Karpas-422 (cell line): ENCODE data around the gene MYOM3. TPM values are rescaled to one million over a fixed set of nuclear protein-coding genes. Genes with fewer than 3 reads are reported as not detected.

ENCODE experiments used
- DNase-seq: peaks from one replicate; pipeline ENCODE4 v3.0.0-alpha.2; 2015
- H2AFZ ChIP-seq: fragments of 200-600 bp; sonication (generic); 2 replicates; pipeline ENCODE4 v1.6.1; 2014; ENCODE audit warnings: antibody characterized with exemption, low read length, mixed read lengths
- H3K27ac ChIP-seq: fragments of 200-600 bp; sonication (generic); 2 replicates; pipeline ENCODE4 v1.5.1; 2014; ENCODE audit warnings: mild to moderate bottlenecking, low read length, moderate library complexity
- H3K27me3 ChIP-seq: fragments of 200-600 bp; sonication (generic); 2 replicates; pipeline ENCODE4 v1.6.1; 2014; ENCODE audit warnings: low read length, mixed read lengths
- H3K36me3 ChIP-seq: fragments of 200-600 bp; sonication (generic); 2 replicates; pipeline ENCODE4 v1.6.1; 2014; ENCODE audit warnings: low read length, mixed read lengths; ENCODE audit not compliant: insufficient read depth
- H3K4me1 ChIP-seq: fragments of 200-600 bp; sonication (generic); 2 replicates; pipeline ENCODE4 v1.6.1; 2014; ENCODE audit warnings: mild to moderate bottlenecking, low read length, mixed read lengths
- H3K4me2 ChIP-seq: fragments of 200-600 bp; sonication (generic); 2 replicates; pipeline ENCODE4 v1.6.1; 2014; ENCODE audit warnings: low read length, low read depth, mild to moderate bottlenecking; ENCODE audit not compliant: poor library complexity, severe bottlenecking
- H3K4me3 ChIP-seq: fragments of 200-600 bp; sonication (generic); 2 replicates; pipeline ENCODE4 v1.5.1; 2014; ENCODE audit warnings: mild to moderate bottlenecking, antibody characterized with exemption, low read length, mixed read lengths
- H3K79me2 ChIP-seq: fragments of 200-600 bp; sonication (generic); 2 replicates; pipeline ENCODE4 v1.6.1; 2014; ENCODE audit warnings: mild to moderate bottlenecking, low read length, mixed read lengths
- H3K9ac ChIP-seq: fragments of 200-600 bp; sonication (generic); 2 replicates; pipeline ENCODE4 v1.6.0; 2014; ENCODE audit warnings: low read length
- H3K9me2 ChIP-seq: fragments of 200-600 bp; sonication (generic), shearing (Covaris generic); replicated peaks from 2 replicates; pipeline ENCODE4 v1.6.0; 2014; ENCODE audit warnings: mild to moderate bottlenecking, low read length, moderate library complexity; ENCODE audit not compliant: insufficient read depth
- H3K9me3 ChIP-seq: fragments of 300-700, 200-600 bp; sonication (generic); 2 replicates; pipeline ENCODE4 v1.6.1; 2014; ENCODE audit warnings: low read length, mixed read lengths
- H4K20me1 ChIP-seq: fragments of 200-600 bp; sonication (generic); 2 replicates; pipeline ENCODE4 v1.6.1; 2014; ENCODE audit warnings: mild to moderate bottlenecking, antibody characterized with exemption, low read length, low read depth; ENCODE audit not compliant: insufficient read depth
- total RNA-seq: library from RNA; depleted of rRNA; stranded (reverse); fragments of >200 nt; shearing (Covaris generic); gene quantifications from 2 replicates; pipeline ENCODE4 v1.2.3, GENCODE V29; 2014; ENCODE audit warnings: low replicate concordance

Gene MYOM3
- total RNA-seq, 1 experiment from 2014 or later: not detected

DNA sequence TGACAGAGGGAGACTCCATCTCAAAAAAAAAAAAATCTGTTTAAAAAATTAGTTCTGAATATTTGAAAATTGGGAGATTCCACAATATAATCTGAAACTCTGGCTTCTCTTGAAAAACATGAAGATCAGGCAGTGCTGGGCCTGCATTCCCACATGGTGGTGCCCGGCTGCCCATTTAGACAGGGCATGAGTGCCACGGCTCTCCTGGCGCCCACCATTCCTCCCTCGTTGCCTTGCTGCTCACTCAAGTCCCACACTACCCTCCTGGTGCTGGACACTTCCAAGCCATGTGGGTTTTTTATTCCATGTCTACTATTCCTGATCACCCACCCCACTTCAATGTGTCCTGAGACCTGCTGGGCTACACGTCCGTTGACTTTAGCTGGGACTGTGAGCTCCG, 10.8 kb upstream of the MYOM3 start:
- DNase-seq: no peak
- H3K4me3 ChIP-seq: no peak overlapping the region
- no peaks in the 10 kb centered on the region for H3K36me3 ChIP-seq
- H3K4me1 ChIP-seq: no peaks in the 10 kb centered on the region
- H4K20me1 ChIP-seq: no peaks in the 10 kb centered on the region
- H3K27me3 ChIP-seq: no peaks in the 10 kb centered on the region
- H3K9me2 ChIP-seq: no peaks in the 10 kb centered on the region
- no peak overlapping the region for H3K9ac ChIP-seq
- no peaks in the 10 kb centered on the region for H3K9me3 ChIP-seq
- H3K79me2 ChIP-seq: no peaks in the 10 kb centered on the region
- no peak overlapping the region for H3K27ac ChIP-seq
- H3K4me2 ChIP-seq: no peak overlapping the region
- no peak overlapping the region for H2AFZ ChIP-seq

DNA sequence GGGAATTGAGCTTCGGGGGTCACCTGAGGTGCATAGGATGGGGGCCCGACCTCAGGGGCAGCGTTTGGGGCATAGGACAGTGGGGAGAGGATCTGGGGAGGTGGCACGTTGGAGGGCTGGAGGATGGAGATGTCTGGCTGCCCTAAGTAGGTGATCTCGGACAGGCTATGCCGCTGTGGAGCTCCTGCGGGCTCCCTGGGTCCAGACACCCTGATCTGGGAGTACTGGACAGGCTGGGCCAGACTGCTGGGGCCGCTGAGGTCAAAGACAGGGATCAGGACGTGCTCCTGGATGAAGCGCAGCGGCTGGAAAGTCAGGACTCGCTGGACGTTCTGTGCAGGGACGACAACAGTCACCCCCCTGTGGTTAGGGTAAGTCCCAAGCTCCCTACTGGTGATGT, 9.5 kb upstream of the MYOM3 start:
- Histone ChIP-seq H3K79me2 (no peaks in the 10 kb centered on the region), H3K27me3 (no peaks in the 10 kb centered on the region), H3K36me3 (no peaks in the 10 kb centered on the region), H3K9ac (no peak overlapping the region), H3K27ac (no peak overlapping the region), H4K20me1 (no peaks in the 10 kb centered on the region), H3K4me3 (no peak overlapping the region), H3K4me2 (no peak overlapping the region), H2AFZ (no peak overlapping the region), H3K9me3 (no peaks in the 10 kb centered on the region), H3K9me2 (no peaks in the 10 kb centered on the region), H3K4me1 (no peaks in the 10 kb centered on the region)
- DNase-seq: no peak

DNA sequence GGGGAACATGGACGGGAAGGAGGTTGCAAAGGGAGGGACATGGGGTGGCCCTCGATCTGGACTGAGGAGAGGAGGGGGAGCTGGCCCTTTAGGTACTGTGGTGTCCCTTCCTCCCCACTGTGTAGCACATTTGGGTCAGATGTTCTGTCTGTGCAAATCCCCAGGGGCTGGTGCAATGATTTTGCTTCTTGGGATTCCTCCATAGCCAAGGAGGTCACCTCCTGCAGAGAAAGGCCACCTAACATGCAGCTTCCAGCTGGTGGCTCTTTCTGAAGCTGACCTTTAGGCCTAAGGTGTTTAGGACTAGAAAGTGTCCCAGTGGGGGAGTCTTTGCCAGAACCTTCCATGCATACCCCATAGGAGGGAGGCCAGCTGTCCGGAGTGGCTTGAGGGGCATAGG, 9.0 kb upstream of the MYOM3 start:
- H3K4me2 ChIP-seq: no peak overlapping the region
- no peak for DNase-seq
- H3K27ac ChIP-seq: no peak overlapping the region
- H3K4me1 ChIP-seq: no peaks in the 10 kb centered on the region
- H3K9ac ChIP-seq: no peak overlapping the region
- H3K27me3 ChIP-seq: no peaks in the 10 kb centered on the region
- H3K9me2 ChIP-seq: no peaks in the 10 kb centered on the region
- H3K79me2 ChIP-seq: no peaks in the 10 kb centered on the region
- no peak overlapping the region for H2AFZ ChIP-seq
- H3K4me3 ChIP-seq: no peak overlapping the region
- no peaks in the 10 kb centered on the region for H4K20me1 ChIP-seq
- no peaks in the 10 kb centered on the region for H3K9me3 ChIP-seq
- H3K36me3 ChIP-seq: no peaks in the 10 kb centered on the region

DNA sequence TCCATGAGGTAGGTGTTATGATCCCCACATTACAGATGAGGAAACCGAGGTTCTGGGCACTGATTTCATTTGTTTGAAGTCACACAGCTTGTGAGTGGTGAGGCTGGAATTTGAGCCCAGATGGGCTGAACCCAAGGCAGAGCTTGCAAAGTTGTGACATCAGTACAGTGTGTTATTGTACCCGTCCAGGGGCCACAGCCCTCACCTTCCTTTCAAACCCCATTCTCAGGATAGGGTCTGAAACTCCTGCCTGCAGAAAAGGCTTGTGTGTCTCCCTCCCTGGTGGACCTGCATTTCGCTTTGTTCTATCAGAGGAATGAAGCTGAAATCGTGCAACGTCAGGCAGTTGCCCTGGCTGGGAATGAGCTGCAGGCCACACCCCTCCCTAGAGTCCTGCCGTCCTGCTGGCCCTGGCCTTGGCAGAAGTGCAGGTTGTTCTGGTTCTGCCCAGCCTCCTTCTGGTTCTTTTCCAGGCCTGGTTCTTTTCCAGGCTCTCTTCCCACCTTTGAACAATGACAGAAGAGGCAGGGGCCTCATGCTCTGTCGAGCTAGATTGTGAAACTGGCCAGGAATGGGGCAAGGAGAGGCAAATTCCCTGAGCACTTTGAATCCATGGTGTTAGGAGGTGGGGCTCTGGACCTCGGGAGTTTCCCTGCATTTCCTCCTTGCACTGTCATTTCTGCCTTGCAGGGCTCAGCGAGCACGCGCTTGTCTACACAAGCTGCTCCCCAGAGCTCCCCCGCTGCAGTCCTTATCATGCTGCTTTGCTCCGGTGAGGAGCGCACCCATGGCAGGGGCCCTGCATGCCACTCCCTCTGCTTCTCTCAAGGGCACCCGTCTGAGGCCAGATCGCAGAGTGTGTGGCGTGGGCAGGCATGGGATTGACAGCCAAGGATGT, 8.2 kb upstream of the MYOM3 start:
- H4K20me1 ChIP-seq: no peaks in the 10 kb centered on the region
- no peak overlapping the region for H3K9ac ChIP-seq
- DNase-seq: no peak
- no peaks in the 10 kb centered on the region for H3K9me2 ChIP-seq
- no peak overlapping the region for H3K4me3 ChIP-seq
- no peaks in the 10 kb centered on the region for H3K27me3 ChIP-seq
- no peaks in the 10 kb centered on the region for H3K79me2 ChIP-seq
- no peaks in the 10 kb centered on the region for H3K36me3 ChIP-seq
- no peak overlapping the region for H3K27ac ChIP-seq
- no peaks in the 10 kb centered on the region for H3K9me3 ChIP-seq
- H2AFZ ChIP-seq: no peak overlapping the region
- no peak overlapping the region for H3K4me2 ChIP-seq
- H3K4me1 ChIP-seq: no peaks in the 10 kb centered on the region

DNA sequence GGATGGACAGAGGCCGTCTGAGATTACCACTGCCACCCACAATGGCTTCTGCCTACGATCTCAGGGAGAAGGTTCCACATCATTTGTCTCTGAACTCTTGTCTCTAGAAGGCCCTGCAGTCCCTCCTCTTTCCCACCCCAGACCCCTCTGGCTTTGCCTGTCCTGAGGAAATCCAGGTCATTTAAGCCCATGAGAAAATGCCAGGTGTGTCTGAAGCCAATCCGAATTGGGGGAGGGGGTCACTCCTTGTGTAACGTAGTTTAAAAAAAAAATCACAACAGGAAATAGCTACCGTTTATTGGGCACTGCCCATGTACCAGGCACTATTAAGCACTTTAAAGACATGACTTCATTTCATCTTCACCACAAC, 7.5 kb upstream of the MYOM3 start:
- Histone ChIP-seq H3K36me3 (no peaks in the 10 kb centered on the region), H3K9me2 (no peaks in the 10 kb centered on the region), H4K20me1 (no peaks in the 10 kb centered on the region), H3K27me3 (no peaks in the 10 kb centered on the region), H3K9me3 (no peaks in the 10 kb centered on the region), H3K4me2 (no peak overlapping the region), H3K4me1 (no peaks in the 10 kb centered on the region), H3K79me2 (no peaks in the 10 kb centered on the region), H3K27ac (no peak overlapping the region), H3K9ac (no peak overlapping the region), H3K4me3 (no peak overlapping the region), H2AFZ (no peak overlapping the region)
- DNase-seq: no peak

DNA sequence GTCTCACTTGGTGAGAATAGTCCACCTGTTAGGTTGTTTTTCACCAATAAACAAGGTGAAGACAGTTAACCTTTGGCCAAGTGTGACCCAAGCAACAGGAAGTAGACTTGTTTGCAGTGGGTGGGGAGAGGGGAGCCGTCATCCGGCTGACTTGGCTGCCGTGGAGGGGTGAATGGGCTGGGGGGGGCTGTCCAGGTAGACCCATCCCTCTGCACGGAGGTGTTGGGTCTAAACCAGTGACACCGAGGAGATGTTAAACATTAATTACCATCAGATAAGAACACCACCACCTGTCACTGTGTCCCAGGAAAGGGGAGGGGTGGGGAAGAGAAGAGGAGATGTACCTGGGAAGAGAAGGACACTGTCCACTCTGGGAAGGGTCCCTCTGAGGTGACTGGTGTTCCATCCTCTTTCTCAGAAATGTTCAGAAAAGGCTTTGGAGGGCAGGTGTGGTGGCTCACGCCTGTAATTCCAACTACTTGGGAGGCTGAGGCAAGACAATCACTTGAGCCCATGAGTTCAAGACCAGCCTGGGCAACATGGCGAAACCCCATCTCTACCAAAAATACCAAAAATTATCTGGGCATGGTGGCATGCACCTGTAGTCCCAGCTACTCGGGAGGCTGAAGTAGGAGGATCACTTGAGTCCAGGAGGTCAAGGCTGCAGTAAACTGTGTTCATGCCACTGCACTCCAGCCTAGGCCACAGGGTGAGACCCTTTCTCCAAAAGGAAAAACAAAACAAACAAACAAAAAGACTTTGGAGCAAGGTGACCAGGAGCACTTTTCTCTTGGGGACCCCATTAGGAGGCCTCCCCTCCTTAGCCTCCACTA, 6.7 kb upstream of the MYOM3 start:
- Histone ChIP-seq H3K36me3 (no peaks in the 10 kb centered on the region), H4K20me1 (no peaks in the 10 kb centered on the region), H2AFZ (no peak overlapping the region), H3K27ac (no peak overlapping the region), H3K79me2 (no peaks in the 10 kb centered on the region), H3K9me2 (no peaks in the 10 kb centered on the region), H3K27me3 (no peaks in the 10 kb centered on the region), H3K4me2 (no peak overlapping the region), H3K9ac (no peak overlapping the region), H3K9me3 (no peaks in the 10 kb centered on the region), H3K4me1 (no peaks in the 10 kb centered on the region), H3K4me3 (no peak overlapping the region)
- DNase-seq: no peak

DNA sequence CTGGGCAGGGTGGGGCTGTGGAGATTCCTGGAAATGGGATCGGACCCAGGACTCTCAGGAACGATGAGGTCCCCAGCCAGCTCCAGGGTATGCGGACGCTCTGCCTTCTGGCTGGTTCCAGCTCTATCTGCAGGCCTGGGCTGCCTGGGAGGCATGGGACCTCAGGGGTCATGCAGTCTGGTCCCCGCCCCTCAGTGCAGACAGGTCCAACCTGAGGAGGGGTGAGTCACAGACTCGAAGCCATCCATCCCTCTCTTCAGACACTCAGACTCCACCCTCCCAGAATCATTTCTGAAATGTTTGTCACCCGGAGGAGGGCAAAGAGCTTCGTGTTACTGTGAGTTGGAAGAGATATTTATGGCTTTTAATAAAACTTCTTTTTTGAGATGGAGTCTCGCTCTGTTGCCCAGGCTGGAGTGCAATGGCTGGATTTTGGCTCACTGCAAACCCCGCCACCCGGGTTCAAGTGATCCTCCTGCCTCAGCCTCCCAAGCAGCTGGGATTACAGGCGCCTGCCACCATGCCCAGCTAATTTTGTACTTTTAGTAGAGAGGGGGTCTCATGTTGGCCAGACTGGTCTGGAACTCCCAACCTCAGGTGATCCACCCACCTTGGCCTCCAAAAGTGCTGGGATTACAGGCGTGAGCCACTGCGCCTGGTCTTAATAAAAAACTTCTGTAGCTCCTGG, 5.9 kb upstream of the MYOM3 start:
- DNase-seq: no peak
- Histone ChIP-seq H3K9me2 (no peaks in the 10 kb centered on the region), H3K4me1 (no peaks in the 10 kb centered on the region), H3K27me3 (no peaks in the 10 kb centered on the region), H3K9ac (no peak overlapping the region), H3K9me3 (no peaks in the 10 kb centered on the region), H3K79me2 (no peaks in the 10 kb centered on the region), H3K27ac (no peak overlapping the region), H2AFZ (no peak overlapping the region), H3K36me3 (no peaks in the 10 kb centered on the region), H3K4me3 (no peak overlapping the region), H4K20me1 (no peaks in the 10 kb centered on the region), H3K4me2 (no peak overlapping the region)

DNA sequence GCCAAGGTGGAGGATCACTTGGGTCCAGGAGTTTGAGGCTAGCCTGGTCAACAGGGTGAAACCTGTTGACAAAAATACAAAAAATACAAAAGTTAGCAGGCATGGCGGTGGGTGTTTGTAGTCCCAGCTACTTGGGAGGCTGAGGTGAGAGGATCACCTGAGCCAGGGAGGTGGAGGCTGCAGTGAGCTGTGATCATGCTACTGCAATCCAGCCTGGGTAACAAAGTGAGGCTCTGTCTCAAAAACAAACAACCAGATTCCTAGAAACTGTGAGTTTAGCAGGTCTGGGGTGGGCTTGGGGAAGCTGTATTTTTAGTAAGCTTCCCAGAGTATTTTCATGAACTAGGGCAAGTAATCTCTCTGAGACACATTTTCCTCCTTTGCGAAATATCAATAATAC, 5.2 kb upstream of the MYOM3 start:
- H3K4me3 ChIP-seq: no peak overlapping the region
- no peaks in the 10 kb centered on the region for H3K4me1 ChIP-seq
- H3K4me2 ChIP-seq: no peak overlapping the region
- no peaks in the 10 kb centered on the region for H4K20me1 ChIP-seq
- H3K79me2 ChIP-seq: no peaks in the 10 kb centered on the region
- DNase-seq: no peak
- no peak overlapping the region for H3K27ac ChIP-seq
- H3K36me3 ChIP-seq: no peaks in the 10 kb centered on the region
- H2AFZ ChIP-seq: no peak overlapping the region
- no peaks in the 10 kb centered on the region for H3K27me3 ChIP-seq
- H3K9me3 ChIP-seq: no peaks in the 10 kb centered on the region
- H3K9me2 ChIP-seq: no peaks in the 10 kb centered on the region
- H3K9ac ChIP-seq: no peak overlapping the region
